Thyroid gland (tissue), 4 donors: ENCODE data around the gene ANKRD65. TPM values are rescaled to one million over a fixed set of nuclear protein-coding genes. Genes with fewer than 3 reads are reported as not detected.
"Not testable (repeated sequence)": the region's sequence is repeated elsewhere in the genome, so short reads cannot be mapped to it uniquely, and the experiment has no call there.

Experiments
- DNase-seq, 2 donors: peaks; one replicate each; pipeline ENCODE4 v3.0.0-alpha.2; 2019
- H3K27ac ChIP-seq, 3 donors: fragments of 200-600 bp; sonication (generic); 1 replicate in 2 of 3; 2 replicates in 1 of 3; pipeline ENCODE4 v1.5.1; 2016 to 2019; ENCODE audit warnings: mild to moderate bottlenecking in 1 of 3, moderate library complexity in 1 of 3
- H3K27me3 ChIP-seq: fragments of 200-600 bp; sonication (generic); one replicate; pipeline ENCODE4 v1.5.1; 2019
- H3K36me3 ChIP-seq, 2 donors: fragments of 200-600 bp; sonication (generic); one replicate each; pipeline ENCODE4 v1.5.1; 2016 to 2019
- H3K4me1 ChIP-seq, 2 donors: fragments of 200-600 bp; sonication (generic); one replicate each; pipeline ENCODE4 v1.5.1; 2017 to 2019
- H3K4me3 ChIP-seq, 3 donors: fragments of 200-600 bp; sonication (generic); replicated peaks in 1 of 3; 1 replicate in 2 of 3; 2 replicates in 1 of 3; pipeline ENCODE4 v1.5.1; 2016; ENCODE audit warnings: mild to moderate bottlenecking in 1 of 3
- H3K9me3 ChIP-seq: fragments of 200-600 bp; sonication (generic); one replicate; pipeline ENCODE4 v1.5.1; 2017
- POLR2A ChIP-seq, 2 donors: fragments of 450-650 bp; IDR thresholded peaks; one replicate each; pipeline ENCODE4 v1.6.1; 2017; ENCODE audit warnings: antibody characterized with exemption in 2 of 2, mild to moderate bottlenecking in 2 of 2, moderate library complexity in 1 of 2
- WGBS, 2 donors: methylation state at CpG; one replicate each; pipeline ENCODE4 v1.1.5; 2017; 5-methylcytosine and 5-hydroxymethylcytosine counted together
- intact Hi-C: fragments of 100-400 bp; cut with DNase I; formaldehyde crosslinking; loops from one replicate; pipeline ENCODE4 v1.15.1; 2023
- total RNA-seq, 4 donors: library from RNA; depleted of rRNA; stranded (reverse); fragments of >200 nt; gene quantifications; one replicate each; pipeline ENCODE4 v1.2.3, GENCODE V29; 2016
- TF ChIP-seq, protein P1 (sequence below), 6 experiments: fragments of 200-600 bp in 3 of 6; fragments of 450-650 bp in 3 of 6; sonication (generic) in 3 of 6; IDR thresholded peaks; one replicate each; pipeline ENCODE4 v1.5.1; 2016 to 2019; ENCODE audit warnings: antibody characterized with exemption in 6 of 6, mild to moderate bottlenecking in 2 of 6, inconsistent platforms in 1 of 6, moderate library complexity in 1 of 6

The ANKRD65 gene
- total RNA-seq, 4 donors from 2014 or later, result 2.0 to 3.2 (median 2.4) TPM

DNA sequence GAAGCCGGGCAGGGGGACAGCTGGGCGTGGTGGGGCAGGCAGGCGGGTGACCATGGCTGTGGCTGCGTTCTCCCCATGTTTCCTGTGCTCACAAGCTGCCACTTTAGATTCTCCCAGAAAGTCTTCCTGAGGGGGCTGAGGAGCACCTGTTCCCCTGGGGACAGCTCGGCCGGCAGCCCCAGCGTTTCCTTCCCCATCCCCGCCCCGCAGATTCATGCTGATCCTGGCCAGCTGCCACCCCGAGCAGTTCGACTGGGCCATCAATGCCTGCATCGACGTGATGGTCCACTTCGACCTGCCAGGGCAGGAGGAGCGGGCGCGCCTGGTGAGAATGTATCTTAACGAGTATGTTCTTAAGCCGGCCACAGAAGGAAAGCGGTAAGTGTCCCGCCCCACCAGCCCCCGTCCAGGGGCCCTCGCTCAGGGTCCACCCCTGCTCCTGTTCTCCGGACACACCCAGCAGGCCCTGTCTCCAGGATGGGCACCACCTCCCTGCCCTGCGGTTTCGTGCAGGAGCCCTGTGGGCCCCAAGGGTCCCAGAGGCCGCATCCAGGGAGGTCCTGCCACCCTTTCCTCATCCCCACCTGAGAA lies 39.6 kb upstream of the ANKRD65 start:
- TF ChIP-seq, protein P1, sequence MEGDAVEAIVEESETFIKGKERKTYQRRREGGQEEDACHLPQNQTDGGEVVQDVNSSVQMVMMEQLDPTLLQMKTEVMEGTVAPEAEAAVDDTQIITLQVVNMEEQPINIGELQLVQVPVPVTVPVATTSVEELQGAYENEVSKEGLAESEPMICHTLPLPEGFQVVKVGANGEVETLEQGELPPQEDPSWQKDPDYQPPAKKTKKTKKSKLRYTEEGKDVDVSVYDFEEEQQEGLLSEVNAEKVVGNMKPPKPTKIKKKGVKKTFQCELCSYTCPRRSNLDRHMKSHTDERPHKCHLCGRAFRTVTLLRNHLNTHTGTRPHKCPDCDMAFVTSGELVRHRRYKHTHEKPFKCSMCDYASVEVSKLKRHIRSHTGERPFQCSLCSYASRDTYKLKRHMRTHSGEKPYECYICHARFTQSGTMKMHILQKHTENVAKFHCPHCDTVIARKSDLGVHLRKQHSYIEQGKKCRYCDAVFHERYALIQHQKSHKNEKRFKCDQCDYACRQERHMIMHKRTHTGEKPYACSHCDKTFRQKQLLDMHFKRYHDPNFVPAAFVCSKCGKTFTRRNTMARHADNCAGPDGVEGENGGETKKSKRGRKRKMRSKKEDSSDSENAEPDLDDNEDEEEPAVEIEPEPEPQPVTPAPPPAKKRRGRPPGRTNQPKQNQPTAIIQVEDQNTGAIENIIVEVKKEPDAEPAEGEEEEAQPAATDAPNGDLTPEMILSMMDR (IDR thresholded peaks at IDR 0.05), result no peak
- TF ChIP-seq POLR2A (IDR thresholded peaks at IDR 0.05), result no peak
- no peak for DNase-seq
- intact Hi-C loops, result no loop called here
- Histone ChIP-seq H3K4me1 (peaks cover 5 to 13% of the 10 kb centered on the region in 2 donors), H3K27me3 (no peaks in the 10 kb centered on the region), H3K4me3 (no peak overlapping the region), H3K36me3 (no peaks in the 10 kb centered on the region), H3K9me3 (no peaks in the 10 kb centered on the region), H3K27ac (no peak overlapping the region)
- WGBS, 2 donors, result 78 to 87% methylated on average over 21 to 23 of the region's 27 CpGs

DNA sequence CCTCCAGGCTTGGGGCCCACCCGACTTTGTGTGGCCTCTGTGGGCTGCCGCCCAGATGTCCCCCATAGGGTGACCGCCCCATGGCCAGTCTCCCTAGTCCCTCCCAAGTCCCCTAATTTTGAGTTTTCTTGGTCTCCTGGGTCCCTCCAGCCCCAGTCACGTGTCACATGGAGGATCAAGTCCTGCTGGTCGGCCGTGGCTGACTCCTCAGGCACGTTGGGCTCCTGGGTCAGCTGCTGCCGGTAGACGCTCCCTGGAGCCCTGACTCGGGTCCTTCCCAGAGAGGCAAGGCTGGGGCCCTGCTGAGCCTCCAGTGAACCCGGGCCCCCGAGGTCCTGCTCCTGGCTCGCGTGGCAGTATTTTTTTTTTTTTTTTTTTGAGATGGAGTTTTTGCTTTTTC lies 38.6 kb upstream of the ANKRD65 start:
- DNase-seq, H3K27me3 ChIP-seq, intact Hi-C loops, H3K27ac ChIP-seq, H3K4me3 ChIP-seq, H3K36me3 ChIP-seq, H3K9me3 ChIP-seq: not testable (repeated sequence)
- H3K4me1 ChIP-seq, result peaks cover 5 to 13% of the 10 kb centered on the region in 2 donors
- 88 to 91% methylated on average over 11 to 14 of the region's 14 CpGs for whole genome bisulfite sequencing, 2 donors

DNA sequence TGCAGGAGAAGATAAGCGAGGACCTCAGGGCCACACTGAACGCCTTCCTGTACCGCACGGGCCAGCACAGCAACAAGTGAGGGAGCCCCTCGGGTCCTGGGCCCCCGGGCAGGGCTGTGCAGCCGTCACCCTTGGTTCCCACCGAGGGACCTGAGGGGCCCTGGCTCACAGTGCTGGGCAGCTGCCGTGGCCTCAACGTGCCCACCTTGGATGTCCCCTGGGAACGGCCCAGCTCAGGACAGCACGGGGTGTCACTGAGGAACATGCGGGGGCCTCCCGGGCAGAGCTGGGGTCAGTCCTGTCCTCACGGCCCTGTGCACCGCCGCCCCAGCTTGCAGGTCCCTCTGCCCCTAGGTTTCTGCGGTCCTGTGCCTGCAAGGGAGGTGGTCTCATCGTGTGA lies 38.1 kb upstream of the ANKRD65 start:
- H3K36me3 ChIP-seq, H3K27ac ChIP-seq, H3K4me3 ChIP-seq, H3K27me3 ChIP-seq, intact Hi-C loops, DNase-seq, H3K9me3 ChIP-seq: not testable (repeated sequence)
- WGBS, 2 donors, result no CpG with 5 or more reads among the region's 19 CpGs
- peaks cover 5 to 13% of the 10 kb centered on the region in 2 donors for H3K4me1 ChIP-seq

- H3K36me3 ChIP-seq, H3K27me3 ChIP-seq, H3K4me1 ChIP-seq, H3K27ac ChIP-seq, H3K4me3 ChIP-seq, H3K9me3 ChIP-seq, intact Hi-C loops, DNase-seq: not testable (repeated sequence)
- WGBS, 2 donors, result 89 to 90% methylated on average over 8 to 12 of the region's 22 CpGs
These were observed 35.7 kb upstream of the ANKRD65 start for GRCh38 chr1:1456683-1457255.

- H3K36me3 ChIP-seq, H3K4me3 ChIP-seq, H3K4me1 ChIP-seq, H3K27ac ChIP-seq, DNase-seq, H3K9me3 ChIP-seq, H3K27me3 ChIP-seq, intact Hi-C loops: not testable (repeated sequence)
- WGBS, 2 donors, result no CpG with 5 or more reads among the region's 15 CpGs
These were observed 34.9 kb upstream of the ANKRD65 start for GRCh38 chr1:1455934-1456333.

DNA sequence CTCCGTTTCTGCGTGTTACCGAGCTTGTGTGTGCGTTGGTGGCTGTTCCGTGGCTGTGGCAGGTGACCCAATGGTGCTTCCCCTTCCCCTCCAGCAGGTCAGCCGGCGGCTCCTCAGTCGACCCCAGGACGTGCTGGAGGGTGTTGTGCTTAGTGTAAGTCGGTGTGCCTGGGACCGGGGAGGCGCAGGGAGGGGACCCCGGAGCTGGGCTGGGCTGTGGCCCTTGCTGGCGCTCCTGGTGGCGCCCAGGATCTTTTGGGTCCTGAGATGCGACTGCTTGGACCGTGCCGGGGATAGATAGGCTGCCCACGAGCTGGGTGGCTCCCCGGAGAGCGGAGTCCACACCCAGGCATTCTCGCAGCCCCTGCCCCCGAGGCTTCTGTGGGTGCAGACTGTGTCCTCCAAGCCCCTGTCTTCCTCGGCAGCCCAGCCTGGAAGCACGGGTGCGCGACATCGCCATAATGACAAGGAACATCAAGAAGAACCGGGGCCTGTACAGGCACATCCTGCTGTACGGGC lies 34.3 kb upstream of the ANKRD65 start:
- Histone ChIP-seq H3K27ac (no peak overlapping the region), H3K36me3 (no peaks in the 10 kb centered on the region), H3K9me3 (no peaks in the 10 kb centered on the region), H3K4me1 (no peaks in the 10 kb centered on the region), H3K27me3 (no peaks in the 10 kb centered on the region), H3K4me3 (no peak overlapping the region)
- TF ChIP-seq POLR2A (IDR thresholded peaks at IDR 0.05), result no peak
- TF ChIP-seq, protein P1 (IDR thresholded peaks at IDR 0.05), result no peak
- intact Hi-C loops, result no loop called here
- DNase-seq, result no peak
- 84 to 87% methylated on average over 11 to 29 of the region's 30 CpGs for WGBS, 2 donors

GRCh38 chr1:1454286-1455056 lies 33.4 kb upstream of the ANKRD65 start:
- DNase-seq, H3K27me3 ChIP-seq, H3K36me3 ChIP-seq, H3K9me3 ChIP-seq, H3K4me3 ChIP-seq, H3K4me1 ChIP-seq, H3K27ac ChIP-seq, intact Hi-C loops: not testable (repeated sequence)
- WGBS, 2 donors, result 71 to 85% methylated on average over 21 to 39 of the region's 41 CpGs
